HPDE6-E6E7 (cell line): ENCODE results near the gene FGF5.
A peak's percentile ranks its signal among the peaks of the same experiment; 100 is the strongest.
"Not testable (repeated sequence)": the region's sequence is repeated elsewhere in the genome, so short reads cannot be mapped to it uniquely, and the experiment has no call there.

Experiments
- DNase-seq: peaks from one replicate; pipeline ENCODE4 v3.0.0; 2011; ENCODE audit warnings: missing footprints; ENCODE audit errors: extremely low spot score

Gene FGF5

DNA sequence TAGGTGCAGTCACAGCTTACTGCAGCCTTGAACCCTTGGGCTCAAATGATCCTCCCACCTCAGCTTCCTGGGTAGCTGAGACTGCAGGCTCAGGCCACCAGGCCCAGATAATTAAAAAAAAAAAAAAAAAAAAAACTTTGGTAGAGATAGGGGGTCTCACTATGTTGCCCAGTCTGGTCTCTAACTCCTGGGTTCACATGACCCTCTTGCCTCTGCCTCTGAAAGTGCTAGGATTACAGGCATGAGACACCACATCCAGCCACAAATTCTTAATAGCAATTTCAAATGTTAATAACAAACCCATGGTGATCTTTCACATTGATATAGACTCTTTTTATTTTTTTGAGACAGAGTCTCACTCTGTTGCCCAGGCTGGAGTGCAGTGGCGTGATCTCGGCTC lies 12.3 kb upstream of the FGF5 start:
- no peak for DNase-seq

GRCh38 chr4:80255329-80256095 lies 11.0 kb upstream of the FGF5 start:
- no peak for DNase-seq

- DNase-seq: no peak
Observed at GRCh38 chr4:80257851-80258250, 8.6 kb upstream of the FGF5 start.

GRCh38 chr4:80259012-80259411 lies 7.5 kb upstream of the FGF5 start:
- DNase-seq: no peak

DNA sequence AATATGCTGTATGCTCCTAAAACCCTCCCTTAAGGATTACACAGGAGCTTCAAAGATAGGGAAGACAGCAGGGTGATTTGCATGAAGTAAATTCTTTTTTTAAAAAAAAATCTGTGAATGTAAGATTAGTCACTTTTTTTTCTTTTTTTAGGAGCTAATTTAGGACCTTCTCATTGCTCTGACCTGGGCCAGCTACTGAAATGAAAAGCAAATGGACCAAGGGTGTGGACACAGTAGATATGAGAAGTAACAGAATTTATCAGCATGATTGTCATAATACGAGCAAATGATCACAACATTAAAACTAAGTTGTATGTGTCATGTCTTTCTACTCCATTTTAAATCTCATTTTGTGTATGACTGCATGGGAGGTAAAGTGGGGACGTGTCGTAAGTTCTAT lies 6.6 kb upstream of the FGF5 start:
- DNase-seq: no peak

- no peak for DNase-seq
Observed at GRCh38 chr4:80261989-80262600, 4.4 kb upstream of the FGF5 start.

GRCh38 chr4:80263541-80264351 lies 2.7 kb upstream of the FGF5 start:
- no peak for DNase-seq

- DNase-seq: no peak
Observed at GRCh38 chr4:80264352-80264647, 2.2 kb upstream of the FGF5 start.

- DNase-seq: no peak
Observed at GRCh38 chr4:80264825-80265224, 1.6 kb upstream of the FGF5 start.

DNA sequence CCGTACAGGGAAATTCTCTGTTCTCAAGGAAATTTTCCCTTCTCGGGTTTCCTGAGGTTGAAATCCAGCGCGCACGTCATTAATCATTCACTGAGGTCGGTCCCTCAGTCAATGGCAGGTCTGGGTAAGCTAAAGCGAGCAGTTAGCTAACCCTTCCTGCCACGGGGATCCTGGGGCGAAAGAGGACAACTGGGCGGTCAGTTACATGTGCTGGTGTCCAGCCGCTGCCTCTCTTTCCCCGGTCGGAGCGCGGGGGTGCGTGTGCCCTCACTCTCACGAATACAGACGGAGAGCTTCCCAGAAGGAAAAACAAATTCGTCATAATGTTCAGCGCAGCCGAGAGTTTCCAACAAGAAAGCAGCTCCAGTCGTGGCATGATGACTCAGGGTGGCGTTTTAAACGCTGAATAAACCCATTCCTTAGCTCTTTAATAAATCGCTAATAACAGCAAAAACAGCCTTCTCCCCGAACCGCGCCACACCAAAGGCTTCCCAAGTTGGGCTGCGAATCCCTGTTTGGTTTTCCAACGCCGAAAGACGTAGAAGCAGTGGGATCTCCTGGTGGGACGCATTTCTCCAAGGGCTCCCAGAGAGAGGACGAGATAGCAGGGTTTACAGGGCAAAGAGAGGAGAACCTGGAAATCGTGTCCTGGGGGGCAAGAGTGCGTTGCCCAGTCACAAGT lies 752 bp upstream of the FGF5 start:
- DNase-seq: peak; percentile 44

GRCh38 chr4:80266902-80267380 lies 477 bp downstream of the FGF5 start:
- DNase-seq: peak; percentile 16

DNA sequence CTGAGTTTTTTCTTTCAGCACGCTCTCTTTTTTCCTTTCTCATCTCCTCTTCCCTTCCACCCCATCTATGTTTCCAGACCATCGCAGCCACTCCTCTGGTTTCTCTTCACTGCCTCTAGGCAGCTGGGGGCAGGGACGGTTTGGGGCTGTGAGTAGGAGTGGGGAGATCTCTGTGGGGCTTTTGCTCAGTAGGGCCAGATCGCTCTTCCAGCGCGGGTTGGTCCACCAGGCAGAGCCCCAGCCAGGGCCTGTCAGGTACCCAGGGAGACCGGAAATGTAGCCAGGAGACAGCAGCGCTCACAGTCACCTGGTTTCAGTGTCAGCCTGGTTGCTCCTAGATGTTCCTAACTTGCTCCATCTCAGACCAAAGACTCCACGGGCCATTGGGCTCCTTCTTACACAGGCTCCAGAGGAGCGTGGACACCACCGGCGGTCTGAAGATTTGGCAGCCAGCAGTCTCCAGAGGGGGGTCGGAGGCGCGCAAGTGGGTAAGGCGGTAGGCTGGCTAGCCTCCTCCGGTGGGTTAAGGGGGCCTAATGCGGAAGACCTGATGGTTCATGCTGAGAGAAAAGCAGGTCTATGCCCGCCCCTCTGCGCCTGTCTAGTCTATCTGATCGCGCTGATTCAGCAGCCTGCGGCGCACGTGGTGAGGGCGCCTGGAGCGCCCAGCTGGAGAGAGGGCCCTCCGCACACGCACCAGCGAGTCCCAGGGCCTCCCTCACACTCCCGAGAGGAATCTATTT lies 1.8 kb downstream of the FGF5 start:
- DNase-seq: peak; percentile 33

DNA sequence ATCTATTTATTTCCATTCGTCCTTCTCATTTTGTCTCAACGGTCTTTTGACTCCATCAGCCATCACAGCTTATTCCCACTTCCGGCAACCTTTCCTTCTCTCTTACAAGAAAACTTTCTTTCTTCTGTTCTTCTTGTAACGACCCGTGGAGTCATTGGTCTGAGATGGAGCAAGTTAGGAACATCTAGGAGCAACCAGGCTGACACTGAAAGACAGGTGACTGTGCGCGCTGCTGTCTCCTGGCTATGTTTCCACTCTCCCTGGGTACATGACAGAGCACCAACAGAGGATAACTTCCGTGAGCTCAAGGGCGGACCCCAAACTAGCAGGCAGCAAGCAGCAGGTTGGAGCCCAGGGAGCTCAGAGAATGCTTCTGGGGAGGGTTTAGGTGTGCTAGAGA lies 2.5 kb downstream of the FGF5 start:
- DNase-seq: no peak

DNA sequence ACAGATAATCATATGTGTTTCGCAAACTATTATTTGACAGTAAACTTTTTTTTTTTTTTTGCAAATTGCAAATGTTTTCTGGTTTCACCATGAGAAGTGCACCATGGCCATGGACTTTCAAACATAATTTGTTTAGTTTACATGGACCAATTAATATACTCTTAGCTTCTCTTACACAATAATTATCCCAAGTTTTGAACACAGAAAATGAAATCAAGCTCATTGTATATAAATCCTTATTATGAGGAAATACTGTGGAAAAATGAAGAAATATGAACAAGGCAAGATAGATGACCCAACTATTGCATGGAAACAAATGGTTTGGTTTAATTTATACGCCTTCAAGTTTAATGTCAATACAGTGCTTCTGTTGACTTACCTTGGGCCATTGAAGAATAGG lies 3.9 kb downstream of the FGF5 start:
- DNase-seq: no peak

GRCh38 chr4:80270868-80271267 lies 4.4 kb downstream of the FGF5 start:
- no peak for DNase-seq

GRCh38 chr4:80271801-80272200 lies 5.3 kb downstream of the FGF5 start:
- no peak for DNase-seq

DNA sequence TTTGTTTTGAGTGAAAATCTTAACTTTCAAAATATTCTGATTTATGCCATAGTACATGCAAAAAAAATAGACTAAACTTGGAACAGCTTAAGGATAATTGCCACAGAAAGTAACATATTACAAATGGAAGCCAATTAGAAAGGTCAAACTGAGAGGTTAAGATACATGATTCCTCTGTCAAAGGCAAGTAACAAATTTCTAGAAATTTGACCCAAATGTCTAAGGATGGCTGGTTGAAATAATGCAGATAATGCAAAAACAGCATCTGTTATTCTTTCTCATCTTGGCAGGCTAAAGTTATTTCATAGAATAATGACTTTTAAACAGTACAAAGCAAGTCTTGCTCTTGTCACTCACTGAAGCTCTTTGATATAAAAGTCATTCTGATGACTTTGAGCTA lies 10.5 kb downstream of the FGF5 start:
- no peak for DNase-seq

GRCh38 chr4:80279751-80280150 lies 13.3 kb downstream of the FGF5 start:
- no peak for DNase-seq

GRCh38 chr4:80286451-80286850 lies 20.0 kb downstream of the FGF5 start:
- DNase-seq: no peak

- not testable (repeated sequence) for DNase-seq
Observed at GRCh38 chr4:80290665-80291064, 24.2 kb downstream of the FGF5 start.

DNA sequence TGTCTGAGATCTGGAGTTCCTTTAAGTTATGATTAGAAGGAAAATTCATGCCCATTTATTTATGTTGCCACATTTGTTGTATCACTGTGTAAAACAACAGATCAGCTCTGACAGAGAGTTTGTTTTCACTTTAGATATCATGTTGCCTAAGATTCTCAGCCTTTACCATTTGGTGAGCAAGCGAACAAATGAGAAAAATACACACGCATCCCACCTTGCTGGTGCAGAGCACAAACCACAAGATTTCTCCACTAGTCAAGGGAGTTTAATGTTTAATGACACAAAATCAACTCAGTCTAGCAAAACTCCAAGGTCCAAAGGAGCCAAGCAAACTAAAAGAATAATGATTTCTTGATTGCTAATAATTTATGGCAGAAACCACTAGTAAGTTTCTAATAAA lies 27.7 kb downstream of the FGF5 start:
- DNase-seq: no peak

DNA sequence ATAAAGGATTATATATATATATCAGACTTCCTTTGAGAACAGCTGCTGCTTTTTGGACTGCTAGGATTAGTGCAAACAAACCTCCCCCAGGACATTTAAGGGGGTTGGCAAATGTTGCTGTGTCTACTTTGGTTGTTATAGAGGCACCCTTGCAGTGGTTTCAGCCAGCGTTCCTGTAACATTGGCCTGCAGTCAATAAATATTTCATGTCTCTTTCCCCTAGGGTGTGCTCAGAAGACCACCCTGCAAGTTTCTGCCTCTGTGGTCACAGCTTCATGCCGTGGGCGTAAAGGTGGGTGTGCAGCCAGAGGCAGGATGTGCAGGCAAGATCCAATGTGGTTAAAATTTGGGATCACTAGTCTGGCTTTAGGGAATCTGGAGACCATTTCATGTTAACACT lies 28.9 kb downstream of the FGF5 start:
- DNase-seq: no peak
